Type B pancreatic cell (in vitro differentiated cells): ENCODE measurements around the gene F11. TPM values are rescaled to one million over a fixed set of nuclear protein-coding genes. Genes with fewer than 3 reads are reported as not detected.
A peak's percentile ranks its signal among the peaks of the same experiment; 100 is the strongest.

Experiments
- DNase-seq: peaks from one replicate; pipeline ENCODE4 v3.0.0; 2021; ENCODE audit warnings: mixed read lengths; ENCODE audit not compliant: unreplicated experiment; ENCODE audit errors: extremely low spot score
- H3K27ac Mint-ChIP-seq: 2 replicates; pipeline ENCODE4 v1.8.0; 2021; ENCODE audit warnings: mild to moderate bottlenecking, mixed read lengths
- H3K27me3 Mint-ChIP-seq: 2 replicates; pipeline ENCODE4 v1.8.0; 2021; ENCODE audit warnings: mixed read lengths
- H3K36me3 Mint-ChIP-seq: 2 replicates; pipeline ENCODE4 v1.8.0; 2021; ENCODE audit warnings: mixed read lengths
- H3K4me1 Mint-ChIP-seq: one replicate; pipeline ENCODE4 v1.8.0; 2021; ENCODE audit warnings: mixed read lengths; ENCODE audit not compliant: unreplicated experiment
- H3K4me3 Mint-ChIP-seq: 2 replicates; pipeline ENCODE4 v1.8.0; 2021; ENCODE audit warnings: mild to moderate bottlenecking, mixed read lengths
- H3K9me3 Mint-ChIP-seq: 2 replicates; pipeline ENCODE4 v1.8.0; 2021; ENCODE audit warnings: mixed read lengths
- CTCF ChIP-seq: fragments of 200-600 bp; sonication (generic); conservative IDR thresholded peaks from 2 replicates; pipeline ENCODE4 v1.5.0; 2021; ENCODE audit warnings: antibody characterized with exemption, mild to moderate bottlenecking
- long read RNA-seq: library from polyadenylated mRNA; unstranded; transcript quantifications from one replicate; pipeline ENCODE4 v2.0.0, GENCODE V29; 2020
- total RNA-seq: library from RNA; stranded (reverse); gene quantifications from 2 replicates; pipeline ENCODE4 v1.2.1, GENCODE V29; 2021; ENCODE audit warnings: low replicate concordance

F11 gene
- 0.72 and 1.0 TPM in 2 replicates for total RNA-seq
- long read RNA-seq, partial matches to known transcripts, result 0 of 3 reads
- long read RNA-seq, other reads (novel, unspliced or antisense), result 1 of 3 reads

DNA sequence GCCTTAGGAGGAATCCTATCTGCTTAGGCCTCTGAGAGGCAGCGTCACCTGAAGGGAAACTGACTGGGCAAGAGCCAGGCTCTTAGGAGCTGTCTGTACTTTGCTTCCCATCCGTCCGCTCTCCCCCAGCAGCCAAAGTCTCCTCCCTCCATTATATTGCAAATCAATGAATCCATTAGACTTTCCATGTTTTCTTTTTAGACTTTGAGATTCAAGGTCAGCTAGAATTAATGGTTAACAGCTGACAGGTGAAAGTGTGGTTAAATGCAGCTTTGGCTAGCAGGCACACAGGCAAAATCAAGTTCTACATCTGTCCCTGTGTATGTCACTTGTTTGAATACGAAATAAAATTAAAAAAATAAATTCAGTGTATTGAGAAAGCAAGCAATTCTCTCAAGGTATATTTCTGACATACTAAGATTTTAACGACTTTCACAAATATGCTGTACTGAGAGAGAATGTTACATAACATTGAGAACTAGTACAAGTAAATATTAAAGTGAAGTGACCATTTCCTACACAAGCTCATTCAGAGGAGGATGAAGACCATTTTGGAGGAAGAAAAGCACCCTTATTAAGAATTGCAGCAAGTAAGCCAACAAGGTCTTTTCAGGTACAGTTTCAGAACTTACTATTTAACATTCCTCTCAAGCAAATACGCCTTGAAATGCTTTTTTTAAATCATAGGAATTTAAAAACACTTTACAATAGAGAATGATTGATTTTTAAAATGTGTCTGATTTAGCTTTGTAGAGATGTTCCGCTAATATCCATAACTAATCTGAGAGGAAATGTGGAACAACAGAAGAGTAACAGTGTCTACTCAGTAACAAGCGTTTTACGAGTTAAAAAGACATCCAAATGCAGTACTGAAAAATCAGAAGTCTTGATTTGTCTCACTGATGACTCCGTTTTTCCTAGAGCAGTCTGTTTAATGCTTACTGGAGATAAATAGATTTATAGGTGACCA is at the start of gene F11:
TSS of gene F11 (plus strand) at position 507 of the 970 bp plus-strand sequence. CDS start 948 bp downstream, outside the sequence.
- TF ChIP-seq CTCF, result no peak
- peaks cover 9% of the 10 kb centered on the region for H3K27me3 Mint-ChIP-seq
- H3K36me3 Mint-ChIP-seq, result no peaks in the 10 kb centered on the region
- DNase-seq, result no peak
- H3K4me1 Mint-ChIP-seq, result peaks cover 11% of the 10 kb centered on the region
- peak within 1 kb of the TSS; percentile 58 for H3K27ac Mint-ChIP-seq
- no peaks in the 10 kb centered on the region for H3K9me3 Mint-ChIP-seq
- peak within 1 kb of the TSS; percentile 76 for H3K4me3 Mint-ChIP-seq

DNA sequence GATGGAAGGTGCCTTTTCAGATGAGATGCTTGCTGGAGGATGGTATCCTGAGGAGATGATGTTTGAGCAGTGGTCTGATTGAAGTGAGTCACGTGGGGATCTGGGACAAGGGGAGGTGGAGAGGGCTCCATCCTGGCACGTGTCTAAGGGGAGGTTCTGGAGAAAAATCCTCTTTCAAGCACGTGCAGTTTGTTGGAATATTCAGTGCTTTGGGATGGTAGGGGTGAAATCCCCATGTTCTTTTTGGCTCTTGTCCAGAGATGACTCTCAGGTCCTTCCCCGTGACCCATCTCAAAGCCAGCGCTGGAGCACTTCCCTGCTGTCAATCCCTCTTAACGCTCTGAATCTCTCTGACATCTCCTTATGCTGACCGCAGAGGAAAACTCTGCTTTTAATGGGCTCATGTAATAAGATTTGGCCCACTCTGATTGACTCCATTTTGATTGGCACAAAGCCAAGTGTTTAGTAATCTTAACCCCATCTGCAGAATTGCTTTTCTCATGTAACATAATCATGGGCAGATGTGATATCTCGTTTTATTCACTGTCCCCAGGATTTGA is 49.4 kb upstream of the F11 start:
- no peak overlapping the region for H3K4me3 Mint-ChIP-seq
- no peak for TF ChIP-seq CTCF
- no peaks in the 10 kb centered on the region for H3K36me3 Mint-ChIP-seq

DNA sequence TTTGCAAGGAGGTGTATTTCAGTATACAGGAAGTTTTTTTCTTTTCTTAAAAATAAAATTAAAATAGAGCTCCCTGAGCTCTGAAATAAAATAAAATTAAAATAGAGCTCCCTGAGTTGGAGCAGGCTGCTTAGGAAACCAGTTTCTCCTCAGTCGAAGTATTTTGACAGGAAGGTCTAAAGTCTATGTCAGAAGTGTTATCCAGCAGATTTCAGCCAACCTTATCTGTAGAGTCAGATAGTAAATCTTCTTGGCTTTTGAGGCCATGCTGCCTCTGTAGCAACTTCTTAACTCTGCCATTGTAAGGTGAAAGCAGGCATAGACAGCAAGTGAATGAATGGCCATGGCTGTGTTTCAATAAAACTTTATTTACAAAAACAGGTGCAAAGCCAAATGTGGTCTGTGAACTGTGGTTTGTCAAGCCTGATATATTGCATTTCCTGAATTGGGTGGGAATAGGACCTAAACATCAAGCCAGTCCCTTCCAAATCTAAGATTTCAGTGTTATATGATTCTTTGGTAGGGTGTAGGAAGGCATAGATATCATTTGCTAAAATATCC is 48.2 kb upstream of the F11 start:
- H3K4me3 Mint-ChIP-seq, result no peak overlapping the region
- no peak overlapping the region for H3K27ac Mint-ChIP-seq
- no peak for TF ChIP-seq CTCF
- no peaks in the 10 kb centered on the region for H3K9me3 Mint-ChIP-seq
- no peak for DNase-seq
- no peaks in the 10 kb centered on the region for H3K36me3 Mint-ChIP-seq
- no peaks in the 10 kb centered on the region for H3K27me3 Mint-ChIP-seq
- no peaks in the 10 kb centered on the region for H3K4me1 Mint-ChIP-seq

More for the DNA sequence above, 49.4 kb upstream of the F11 start:
- no peak overlapping the region for H3K27ac Mint-ChIP-seq
- H3K4me1 Mint-ChIP-seq, result no peaks in the 10 kb centered on the region
- no peak for DNase-seq
- no peaks in the 10 kb centered on the region for H3K27me3 Mint-ChIP-seq
- no peaks in the 10 kb centered on the region for H3K9me3 Mint-ChIP-seq

DNA sequence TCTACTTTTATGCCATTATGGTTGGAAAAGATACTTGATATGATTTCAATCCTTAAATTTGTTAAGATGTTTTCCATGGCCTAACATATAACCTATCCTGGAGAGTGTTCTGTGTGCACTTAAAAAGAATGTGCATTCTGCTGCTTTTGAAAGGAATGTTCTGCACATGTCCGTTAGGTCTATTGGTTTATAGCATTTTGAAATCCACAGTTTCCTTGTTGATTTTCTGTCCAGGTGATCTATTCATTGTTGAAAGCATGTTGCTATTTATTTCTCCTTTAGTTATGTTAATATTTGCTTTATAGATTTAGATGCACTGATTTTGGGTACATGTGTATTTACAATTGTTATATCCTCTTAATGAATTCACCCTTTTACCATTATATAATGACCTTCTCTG is 44.4 kb upstream of the F11 start:
- Mint-ChIP-seq H3K27me3 (no peaks in the 10 kb centered on the region), H3K9me3 (peaks cover 10% of the 10 kb centered on the region), H3K4me1 (no peaks in the 10 kb centered on the region), H3K27ac (no peak overlapping the region), H3K36me3 (no peaks in the 10 kb centered on the region), H3K4me3 (no peak overlapping the region)
- TF ChIP-seq CTCF, result no peak
- no peak for DNase-seq

- no peak for TF ChIP-seq CTCF
- Mint-ChIP-seq H3K27ac (no peak overlapping the region), H3K36me3 (peaks cover 4% of the 10 kb centered on the region), H3K4me3 (no peak overlapping the region), H3K9me3 (peaks cover 15% of the 10 kb centered on the region), H3K4me1 (peaks cover 4% of the 10 kb centered on the region), H3K27me3 (no peaks in the 10 kb centered on the region)
- no peak for DNase-seq
These were observed 40.1 kb upstream of the F11 start for GRCh38 chr4:186225848-186226247.
